Neural crest cell (in vitro differentiated cells): Measurements from ENCODE around the gene SIAH3. TPM values are rescaled to one million over a fixed set of nuclear protein-coding genes. Genes with fewer than 3 reads are reported as not detected.

ENCODE experiments used
- DNase-seq: peaks from one replicate; pipeline ENCODE4 v3.0.0; 2021; ENCODE audit warnings: low read depth, mixed read lengths, low spot score
- H3K27ac Mint-ChIP-seq: one replicate; pipeline ENCODE4 v1.8.0; 2021; ENCODE audit warnings: mild to moderate bottlenecking, mixed read lengths; ENCODE audit not compliant: unreplicated experiment
- H3K27me3 Mint-ChIP-seq: 2 replicates; pipeline ENCODE4 v1.8.0; 2021; ENCODE audit warnings: low read depth, mild to moderate bottlenecking, mixed read lengths
- H3K36me3 Mint-ChIP-seq: 2 replicates; pipeline ENCODE4 v1.8.0; 2021; ENCODE audit warnings: low read depth, mild to moderate bottlenecking, mixed read lengths
- H3K4me1 Mint-ChIP-seq: 2 replicates; pipeline ENCODE4 v1.8.0; 2021; ENCODE audit warnings: mixed read lengths
- H3K4me3 Mint-ChIP-seq: one replicate; pipeline ENCODE4 v1.8.0; 2021; ENCODE audit warnings: mild to moderate bottlenecking, mixed read lengths
- H3K9me3 Mint-ChIP-seq: 2 replicates; pipeline ENCODE4 v1.8.0; 2021; ENCODE audit warnings: mixed read lengths
- total RNA-seq: library from RNA; stranded (reverse); gene quantifications from 2 replicates; pipeline ENCODE4 v1.2.1, GENCODE V29; 2021
- TF ChIP-seq, protein P1 (sequence below): fragments of 200-600 bp; sonication (generic); conservative IDR thresholded peaks from 2 replicates; pipeline ENCODE4 v1.5.0; 2021; ENCODE audit warnings: antibody characterized with exemption, mild to moderate bottlenecking

SIAH3 gene
- total RNA-seq, 1 donor from 2014 or later: 0.42 TPM

DNA sequence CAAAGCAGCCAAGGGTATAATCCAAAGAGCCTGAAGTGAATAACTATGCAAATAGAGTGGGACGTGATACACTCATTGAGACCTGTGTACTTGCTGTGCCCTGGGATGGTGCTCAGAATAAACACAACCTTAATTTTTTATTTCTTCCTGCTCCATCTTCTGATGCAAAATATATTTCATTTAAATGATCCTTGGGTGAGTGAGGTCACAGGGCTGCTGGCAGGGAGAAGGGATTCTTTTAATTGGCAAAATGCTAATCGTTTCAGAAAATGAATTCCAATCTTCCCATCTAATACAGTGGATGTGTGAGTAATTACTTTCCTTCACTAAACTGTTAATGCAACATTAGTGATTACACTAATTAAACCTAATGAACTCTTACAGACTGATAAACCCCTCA lies 63.5 kb downstream of the SIAH3 start:
- TF ChIP-seq, protein P1, sequence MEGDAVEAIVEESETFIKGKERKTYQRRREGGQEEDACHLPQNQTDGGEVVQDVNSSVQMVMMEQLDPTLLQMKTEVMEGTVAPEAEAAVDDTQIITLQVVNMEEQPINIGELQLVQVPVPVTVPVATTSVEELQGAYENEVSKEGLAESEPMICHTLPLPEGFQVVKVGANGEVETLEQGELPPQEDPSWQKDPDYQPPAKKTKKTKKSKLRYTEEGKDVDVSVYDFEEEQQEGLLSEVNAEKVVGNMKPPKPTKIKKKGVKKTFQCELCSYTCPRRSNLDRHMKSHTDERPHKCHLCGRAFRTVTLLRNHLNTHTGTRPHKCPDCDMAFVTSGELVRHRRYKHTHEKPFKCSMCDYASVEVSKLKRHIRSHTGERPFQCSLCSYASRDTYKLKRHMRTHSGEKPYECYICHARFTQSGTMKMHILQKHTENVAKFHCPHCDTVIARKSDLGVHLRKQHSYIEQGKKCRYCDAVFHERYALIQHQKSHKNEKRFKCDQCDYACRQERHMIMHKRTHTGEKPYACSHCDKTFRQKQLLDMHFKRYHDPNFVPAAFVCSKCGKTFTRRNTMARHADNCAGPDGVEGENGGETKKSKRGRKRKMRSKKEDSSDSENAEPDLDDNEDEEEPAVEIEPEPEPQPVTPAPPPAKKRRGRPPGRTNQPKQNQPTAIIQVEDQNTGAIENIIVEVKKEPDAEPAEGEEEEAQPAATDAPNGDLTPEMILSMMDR: no peak
- no peak overlapping the region for H3K4me3 Mint-ChIP-seq

DNA sequence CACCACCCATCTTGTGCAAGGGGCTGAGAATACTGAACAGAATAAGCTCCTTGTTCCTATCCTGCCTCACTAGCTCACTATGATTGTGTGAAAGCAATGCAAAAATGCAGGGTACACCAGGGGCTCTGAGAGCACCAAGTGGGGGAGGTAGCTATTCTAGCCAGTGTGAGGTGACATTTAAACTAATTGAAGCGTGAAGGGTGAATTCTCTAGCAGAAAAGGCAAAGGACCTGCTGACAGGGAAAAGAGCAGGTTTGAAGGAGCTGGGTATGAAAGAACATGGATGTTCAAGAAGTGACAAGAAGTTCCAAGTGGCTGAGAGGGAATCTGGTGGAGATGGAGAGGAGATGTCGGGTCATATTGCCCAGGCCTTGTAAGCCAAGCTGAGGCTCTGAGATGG lies 64.2 kb downstream of the SIAH3 start:
- TF ChIP-seq, protein P1: no peak
- H3K27ac Mint-ChIP-seq: no peak overlapping the region
- H3K36me3 Mint-ChIP-seq: no peaks in the 10 kb centered on the region
- no peak overlapping the region for H3K4me3 Mint-ChIP-seq
- no peaks in the 10 kb centered on the region for H3K9me3 Mint-ChIP-seq
- DNase-seq: no peak
- peaks cover 23% of the 10 kb centered on the region for H3K4me1 Mint-ChIP-seq
- no peaks in the 10 kb centered on the region for H3K27me3 Mint-ChIP-seq

More for the DNA sequence above, 63.5 kb downstream of the SIAH3 start:
- H3K36me3 Mint-ChIP-seq: no peaks in the 10 kb centered on the region
- H3K4me1 Mint-ChIP-seq: peaks cover 23% of the 10 kb centered on the region
- no peak overlapping the region for H3K27ac Mint-ChIP-seq
- H3K9me3 Mint-ChIP-seq: no peaks in the 10 kb centered on the region
- H3K27me3 Mint-ChIP-seq: no peaks in the 10 kb centered on the region
- DNase-seq: no peak

DNA sequence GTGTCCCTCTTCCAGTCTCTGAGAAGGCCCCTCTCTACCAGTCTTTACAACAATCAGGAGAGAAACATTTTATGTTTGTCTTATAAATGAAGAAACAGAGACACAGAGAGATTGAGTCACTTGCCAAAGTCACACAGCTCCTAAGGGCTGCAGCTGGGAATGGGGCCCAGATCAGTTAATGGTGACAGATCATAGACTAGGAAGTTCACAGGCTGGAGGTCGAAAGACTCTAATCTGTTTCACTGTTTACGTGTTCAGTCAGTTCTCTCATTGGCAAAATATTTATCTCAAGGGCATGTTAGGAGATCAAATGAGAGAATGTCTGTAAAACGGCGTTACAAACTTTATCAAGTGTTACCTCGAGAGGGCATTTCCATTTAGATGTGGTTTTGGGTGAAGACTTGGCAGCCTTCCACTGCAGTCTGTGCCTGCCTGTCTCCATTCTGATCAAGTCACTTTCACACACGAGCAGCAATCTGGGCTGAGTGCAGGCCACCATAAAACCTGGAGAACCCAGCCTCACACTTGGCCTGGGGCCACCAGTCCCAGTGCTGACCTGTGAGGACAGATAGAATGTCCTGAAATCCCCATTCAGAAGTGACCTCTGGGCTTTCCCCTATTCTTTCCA lies 65.1 kb downstream of the SIAH3 start:
- Mint-ChIP-seq H3K4me1 (peaks cover 27% of the 10 kb centered on the region), H3K4me3 (no peak overlapping the region), H3K36me3 (no peaks in the 10 kb centered on the region), H3K27ac (no peak overlapping the region), H3K27me3 (no peaks in the 10 kb centered on the region), H3K9me3 (no peaks in the 10 kb centered on the region)
- no peak for DNase-seq
- TF ChIP-seq, protein P1: no peak

DNA sequence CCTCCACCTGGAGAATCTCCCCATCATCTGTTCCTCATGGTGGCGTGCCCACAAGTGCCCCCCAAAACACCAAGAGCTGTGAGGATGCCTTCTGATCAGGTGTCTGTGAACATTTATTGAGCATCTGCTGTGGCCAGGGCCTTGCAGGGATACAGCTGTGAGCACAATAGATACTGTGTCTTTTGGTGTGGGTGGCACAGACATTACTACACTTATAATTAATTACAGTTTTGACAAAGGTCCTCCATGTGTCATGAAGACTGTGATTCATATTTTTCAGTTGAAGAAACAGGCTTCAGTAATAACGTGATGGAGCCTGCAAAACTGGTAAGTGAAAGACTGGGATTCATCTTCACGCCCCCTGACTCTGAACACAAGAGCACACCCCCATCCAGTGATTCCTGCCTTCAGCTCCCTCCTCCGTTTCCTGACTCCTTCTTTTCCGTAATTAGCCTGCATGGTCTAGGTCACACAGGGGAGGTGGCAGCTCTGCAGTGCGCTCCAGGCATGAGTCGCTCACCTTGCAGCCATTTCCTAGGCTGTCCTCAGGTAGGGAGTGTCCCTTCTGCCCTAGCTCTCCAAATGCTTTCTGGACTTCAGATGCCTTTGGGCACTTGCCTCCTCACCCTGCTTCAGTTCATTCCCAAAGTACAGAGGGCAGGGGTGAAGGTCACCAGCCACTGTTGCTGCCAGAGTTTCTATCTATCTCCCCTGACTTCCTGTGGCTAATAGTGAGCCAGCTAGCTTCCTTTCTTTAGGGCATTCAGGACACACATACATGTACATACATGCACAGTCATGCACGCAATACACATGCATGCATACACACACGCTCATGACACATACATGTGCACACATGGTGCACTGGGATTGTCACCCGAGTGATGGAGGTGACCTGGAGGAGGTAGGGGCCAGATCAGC lies 66.5 kb downstream of the SIAH3 start:
- no peak overlapping the region for H3K4me3 Mint-ChIP-seq

DNA sequence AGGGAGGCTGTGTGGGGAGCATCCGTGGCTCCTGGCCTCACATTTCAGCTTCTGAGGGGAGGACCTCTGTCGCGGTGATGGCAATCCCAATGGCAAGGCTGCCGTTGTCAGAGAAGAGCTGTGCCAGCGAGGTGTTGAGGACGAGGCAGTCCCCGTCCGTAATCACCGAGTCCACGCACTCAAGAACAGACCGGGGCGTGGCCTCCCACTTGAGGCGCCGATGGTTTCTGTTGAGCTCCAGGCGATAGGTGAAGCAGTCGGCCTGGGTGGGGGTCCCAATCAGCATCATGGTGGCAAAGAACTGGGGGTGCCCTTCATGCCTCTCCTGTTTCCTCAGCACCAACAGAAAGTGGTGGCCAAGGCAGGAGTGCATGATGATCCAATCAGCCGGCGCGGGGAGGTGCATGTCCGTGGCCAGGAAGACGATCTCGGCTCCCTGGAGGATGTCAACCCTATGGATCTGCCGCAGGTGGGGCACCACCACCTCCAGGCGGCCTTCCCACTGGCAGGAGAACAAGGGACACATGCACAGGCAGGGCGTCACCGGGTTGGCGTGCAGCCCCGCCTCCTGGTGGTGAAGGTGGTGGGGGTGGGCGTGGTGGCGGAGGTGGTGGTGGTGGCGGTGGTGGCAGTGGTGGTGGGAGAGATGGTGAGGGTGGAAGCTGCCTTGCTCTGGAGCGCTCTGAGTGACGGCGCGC lies 68.1 kb downstream of the SIAH3 start:
- H3K36me3 Mint-ChIP-seq: no peaks in the 10 kb centered on the region
- H3K9me3 Mint-ChIP-seq: no peaks in the 10 kb centered on the region
- no peak overlapping the region for H3K4me3 Mint-ChIP-seq
- TF ChIP-seq, protein P1: no peak
- peaks cover 27% of the 10 kb centered on the region for H3K4me1 Mint-ChIP-seq
- no peak for DNase-seq
- H3K27me3 Mint-ChIP-seq: no peaks in the 10 kb centered on the region
- no peak overlapping the region for H3K27ac Mint-ChIP-seq

More for the DNA sequence above, 66.5 kb downstream of the SIAH3 start:
- peaks cover 27% of the 10 kb centered on the region for H3K4me1 Mint-ChIP-seq
- no peak overlapping the region for H3K27ac Mint-ChIP-seq
- H3K27me3 Mint-ChIP-seq: no peaks in the 10 kb centered on the region
- no peak for DNase-seq
- TF ChIP-seq, protein P1: no peak
- H3K36me3 Mint-ChIP-seq: no peaks in the 10 kb centered on the region
- H3K9me3 Mint-ChIP-seq: no peaks in the 10 kb centered on the region
